ENCODE results near the gene LIN9.
"Not testable (repeated sequence)": the region's sequence is repeated elsewhere in the genome, so short reads cannot be mapped to it uniquely, and the experiment has no call there.

The LIN9 gene

GRCh38 chr1:226207048-226207447, 101.9 kb downstream of the LIN9 start:
- H3K4me3 ChIP-seq: no peak overlapping the region
- TF ChIP-seq CTCF (IDR thresholded peaks at IDR 0.05): no peak
- no peak overlapping the region for H3K27ac ChIP-seq
- DNase-seq (ENCODE audit: low spot score): no peak

GRCh38 chr1:226204198-226204597, 104.8 kb downstream of the LIN9 start:
- DNase-seq (ENCODE audit: low spot score): no peak
- Histone ChIP-seq H3K4me3 (no peak overlapping the region), H3K27ac (no peak overlapping the region)
- TF ChIP-seq CTCF (IDR thresholded peaks at IDR 0.05): no peak

- Histone ChIP-seq H3K27ac (no peak overlapping the region), H3K4me3 (no peak overlapping the region)
- no peak for DNase-seq (ENCODE audit: low spot score)
- TF ChIP-seq CTCF (IDR thresholded peaks at IDR 0.05): no peak
These were observed 105.3 kb downstream of the LIN9 start for GRCh38 chr1:226203655-226204054.

- Histone ChIP-seq H3K4me3 (no peak overlapping the region), H3K27ac (no peak overlapping the region)
- no peak for TF ChIP-seq CTCF (IDR thresholded peaks at IDR 0.05)
- no peak for DNase-seq (ENCODE audit: low spot score)
These were observed 105.7 kb downstream of the LIN9 start for GRCh38 chr1:226203240-226203639.

GRCh38 chr1:226202666-226203065, 106.3 kb downstream of the LIN9 start:
- not testable (repeated sequence) for H3K4me3 ChIP-seq; H3K27ac ChIP-seq; DNase-seq (ENCODE audit: low spot score)

GRCh38 chr1:226202246-226202645, 106.7 kb downstream of the LIN9 start:
- no peak overlapping the region for H3K4me3 ChIP-seq
- no peak for TF ChIP-seq CTCF (IDR thresholded peaks at IDR 0.05)
- DNase-seq (ENCODE audit: low spot score): no peak

GRCh38 chr1:226201029-226201593, 107.9 kb downstream of the LIN9 start:
- no peak for TF ChIP-seq CTCF (IDR thresholded peaks at IDR 0.05)
- Histone ChIP-seq H3K4me3 (no peak overlapping the region), H3K27ac (no peak overlapping the region)
- no peak for DNase-seq (ENCODE audit: low spot score)

More at GRCh38 chr1:226202246-226202645, 106.7 kb downstream of the LIN9 start:
- no peak overlapping the region for H3K27ac ChIP-seq

- DNase-seq (ENCODE audit: low spot score): no peak
- no peak for TF ChIP-seq CTCF (IDR thresholded peaks at IDR 0.05)
- Histone ChIP-seq H3K4me3 (no peak overlapping the region), H3K27ac (no peak overlapping the region)
These were observed 109.0 kb downstream of the LIN9 start for GRCh38 chr1:226199971-226200370.
